HL-60 (cell line): Measurements from ENCODE around the gene ADCY5.

ENCODE experiments used
- CTCF ChIP-seq: IDR thresholded peaks from one replicate; pipeline ENCODE4 v1.5.1; 2011; ENCODE audit warnings: low read length, control low read depth, inconsistent platforms; ENCODE audit not compliant: insufficient read depth
- GABPA ChIP-seq: IDR thresholded peaks from 2 replicates; pipeline ENCODE4 v1.6.1; 2012; ENCODE audit warnings: low read depth
- POLR2AphosphoS5 ChIP-seq: IDR thresholded peaks from 2 replicates; pipeline ENCODE4 v1.6.1; 2012; ENCODE audit warnings: low read depth
- SPI1 ChIP-seq: IDR thresholded peaks from 2 replicates; pipeline ENCODE4 v1.6.1; 2012; ENCODE audit warnings: low read depth, mild to moderate bottlenecking, borderline replicate concordance
- TF ChIP-seq, protein P1 (sequence below): IDR thresholded peaks from 2 replicates; pipeline ENCODE4 v1.6.1; 2012; ENCODE audit warnings: low read depth; ENCODE audit not compliant: insufficient replicate concordance

- TF ChIP-seq CTCF (no peak), POLR2AphosphoS5 (no peak), GABPA (no peak), SPI1 (no peak)
- TF ChIP-seq, protein P1, sequence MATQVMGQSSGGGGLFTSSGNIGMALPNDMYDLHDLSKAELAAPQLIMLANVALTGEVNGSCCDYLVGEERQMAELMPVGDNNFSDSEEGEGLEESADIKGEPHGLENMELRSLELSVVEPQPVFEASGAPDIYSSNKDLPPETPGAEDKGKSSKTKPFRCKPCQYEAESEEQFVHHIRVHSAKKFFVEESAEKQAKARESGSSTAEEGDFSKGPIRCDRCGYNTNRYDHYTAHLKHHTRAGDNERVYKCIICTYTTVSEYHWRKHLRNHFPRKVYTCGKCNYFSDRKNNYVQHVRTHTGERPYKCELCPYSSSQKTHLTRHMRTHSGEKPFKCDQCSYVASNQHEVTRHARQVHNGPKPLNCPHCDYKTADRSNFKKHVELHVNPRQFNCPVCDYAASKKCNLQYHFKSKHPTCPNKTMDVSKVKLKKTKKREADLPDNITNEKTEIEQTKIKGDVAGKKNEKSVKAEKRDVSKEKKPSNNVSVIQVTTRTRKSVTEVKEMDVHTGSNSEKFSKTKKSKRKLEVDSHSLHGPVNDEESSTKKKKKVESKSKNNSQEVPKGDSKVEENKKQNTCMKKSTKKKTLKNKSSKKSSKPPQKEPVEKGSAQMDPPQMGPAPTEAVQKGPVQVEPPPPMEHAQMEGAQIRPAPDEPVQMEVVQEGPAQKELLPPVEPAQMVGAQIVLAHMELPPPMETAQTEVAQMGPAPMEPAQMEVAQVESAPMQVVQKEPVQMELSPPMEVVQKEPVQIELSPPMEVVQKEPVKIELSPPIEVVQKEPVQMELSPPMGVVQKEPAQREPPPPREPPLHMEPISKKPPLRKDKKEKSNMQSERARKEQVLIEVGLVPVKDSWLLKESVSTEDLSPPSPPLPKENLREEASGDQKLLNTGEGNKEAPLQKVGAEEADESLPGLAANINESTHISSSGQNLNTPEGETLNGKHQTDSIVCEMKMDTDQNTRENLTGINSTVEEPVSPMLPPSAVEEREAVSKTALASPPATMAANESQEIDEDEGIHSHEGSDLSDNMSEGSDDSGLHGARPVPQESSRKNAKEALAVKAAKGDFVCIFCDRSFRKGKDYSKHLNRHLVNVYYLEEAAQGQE: no peak
Observed at GRCh38 chr3:123327480-123327879, 121.4 kb downstream of the ADCY5 start.
